Large intestine (tissue), 3 donors: Measurements from ENCODE around the gene EPS15. TPM values are rescaled to one million over a fixed set of nuclear protein-coding genes. Genes with fewer than 3 reads are reported as not detected.
"Not testable (repeated sequence)": the region's sequence is repeated elsewhere in the genome, so short reads cannot be mapped to it uniquely, and the experiment has no call there.

Source experiments
- DNase-seq, 2 donors: peaks; one replicate each; pipeline versions ENCODE4 v3.0.0 to v3.0.0-alpha.2; 2013
- H3K27ac ChIP-seq: one replicate; pipeline ENCODE4 v1.5.1; 2013; ENCODE audit warnings: low read length
- H3K27me3 ChIP-seq: 2 replicates; pipeline ENCODE4 v1.6.1; 2013; ENCODE audit warnings: low read length; ENCODE audit not compliant: control insufficient read depth, insufficient read depth
- H3K36me3 ChIP-seq: 2 replicates; pipeline ENCODE4 v1.6.1; 2013; ENCODE audit warnings: low read length; ENCODE audit not compliant: control insufficient read depth, insufficient read depth
- H3K4me1 ChIP-seq: one replicate; pipeline ENCODE4 v1.6.1; 2013; ENCODE audit warnings: low read length; ENCODE audit not compliant: control insufficient read depth, insufficient read depth
- H3K4me3 ChIP-seq: one replicate; pipeline ENCODE4 v1.5.1; 2013; ENCODE audit warnings: low read length
- H3K9me3 ChIP-seq: one replicate; pipeline ENCODE4 v1.6.1; 2013; ENCODE audit warnings: mild to moderate bottlenecking, low read depth, low read length, moderate library complexity; ENCODE audit not compliant: control insufficient read depth
- WGBS: methylation state at CpG from one replicate; pipeline ENCODE4 v1.1.5; 2013; ENCODE audit warnings: low lambda C conversion rate; ENCODE audit not compliant: insufficient coverage; 5-methylcytosine and 5-hydroxymethylcytosine counted together
- polyA plus RNA-seq: library from polyadenylated mRNA; unstranded; fragments of 120-200 nt; gene quantifications from one replicate; pipeline ENCODE4 v1.2.1, GENCODE V29; 2013

The EPS15 gene
- polyA plus RNA-seq, 1 donor, result 34.2 TPM

GRCh38 chr1:51543858-51544257, 24.8 kb upstream of the EPS15 start:
- 100% methylated on average over 1 of the region's 2 CpGs for WGBS
- Histone ChIP-seq H3K9me3 (no peaks in the 10 kb centered on the region), H3K27me3 (no peaks in the 10 kb centered on the region), H3K4me1 (peaks cover 3% of the 10 kb centered on the region), H3K36me3 (no peaks in the 10 kb centered on the region), H3K27ac (no peak overlapping the region), H3K4me3 (no peak overlapping the region)
- no peak for DNase-seq

DNA sequence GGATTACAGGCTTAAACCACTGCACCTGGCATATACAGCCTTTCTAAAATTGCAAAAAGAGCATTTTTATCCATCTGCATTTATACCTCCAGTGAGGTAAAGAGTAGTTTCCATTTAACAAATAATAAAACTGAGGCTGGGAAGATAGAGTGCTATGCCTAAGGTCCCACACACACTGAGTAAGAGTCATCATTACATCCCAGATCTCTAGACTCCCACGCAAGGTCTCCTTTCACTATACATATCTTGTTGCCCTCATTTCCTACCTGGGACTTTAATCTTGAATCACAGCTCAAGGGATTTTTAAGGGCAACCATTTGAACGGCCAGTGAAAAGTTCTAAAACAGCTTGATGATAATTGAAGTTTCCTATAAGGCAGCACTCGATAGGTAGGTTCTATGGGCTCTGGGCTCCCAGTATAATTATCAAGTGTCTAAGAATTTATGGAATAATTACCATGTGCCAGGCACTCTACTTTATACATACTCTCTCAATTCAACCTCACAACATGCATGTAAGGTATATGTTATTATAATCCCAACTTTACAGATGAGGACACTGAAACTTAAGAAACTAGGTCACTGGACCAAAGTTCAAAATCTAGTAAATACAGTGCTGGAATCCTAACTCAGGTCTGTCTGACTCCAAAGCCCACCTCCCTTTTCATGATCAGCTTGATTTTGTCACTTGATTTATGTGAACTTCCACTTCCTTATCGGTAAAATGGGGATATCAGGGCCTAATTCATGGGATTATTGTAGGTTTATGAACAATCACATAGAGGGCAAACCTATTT, 23.3 kb upstream of the EPS15 start:
- H3K9me3 ChIP-seq, result no peaks in the 10 kb centered on the region
- H3K27ac ChIP-seq, result no peak overlapping the region
- DNase-seq, result no peak
- H3K4me1 ChIP-seq, result peaks cover 3% of the 10 kb centered on the region
- H3K27me3 ChIP-seq, result no peaks in the 10 kb centered on the region
- WGBS, result no CpG with 5 or more reads among the region's 4 CpGs
- H3K36me3 ChIP-seq, result peaks cover 2% of the 10 kb centered on the region
- H3K4me3 ChIP-seq, result no peak overlapping the region

- Histone ChIP-seq H3K27ac (no peak overlapping the region), H3K27me3 (no peaks in the 10 kb centered on the region), H3K4me3 (no peak overlapping the region), H3K4me1 (peaks cover 3% of the 10 kb centered on the region), H3K9me3 (no peaks in the 10 kb centered on the region), H3K36me3 (peaks cover 2% of the 10 kb centered on the region)
- peak in 1 of 2 donors; percentile 53 for DNase-seq
- no CpG with 5 or more reads among the region's 2 CpGs for WGBS
Measured at GRCh38 chr1:51541313-51542050, 22.4 kb upstream of the EPS15 start.

DNA sequence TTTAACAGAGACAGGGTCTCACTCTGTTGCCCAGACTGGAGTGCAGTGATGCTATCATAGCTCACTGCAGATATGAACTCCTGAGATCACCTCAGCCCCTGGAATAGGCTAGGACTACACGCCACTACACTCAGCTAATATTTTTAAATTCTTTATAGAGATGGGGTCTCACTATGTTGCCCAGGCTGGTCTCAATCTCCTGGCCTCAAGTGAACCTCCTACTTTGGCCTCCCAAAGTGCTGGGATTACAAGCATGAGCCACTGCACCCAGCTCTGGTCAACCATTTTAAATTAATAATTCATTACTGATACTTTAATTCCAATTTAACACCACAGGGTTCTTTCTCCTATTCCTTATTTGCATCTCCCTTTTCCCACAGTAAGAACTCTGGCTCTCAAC, 18.5 kb upstream of the EPS15 start:
- no CpG with 5 or more reads among the region's 1 CpG for WGBS
- no peaks in the 10 kb centered on the region for H3K9me3 ChIP-seq
- H3K4me1 ChIP-seq, result peaks cover 3% of the 10 kb centered on the region
- H3K27ac ChIP-seq, result no peak overlapping the region
- no peak overlapping the region for H3K4me3 ChIP-seq
- H3K36me3 ChIP-seq, result peaks cover 2% of the 10 kb centered on the region
- no peaks in the 10 kb centered on the region for H3K27me3 ChIP-seq
- DNase-seq, result no peak

- 20% methylated on average over 1 of the region's 3 CpGs for WGBS
- no peaks in the 10 kb centered on the region for H3K9me3 ChIP-seq
- no peak overlapping the region for H3K4me3 ChIP-seq
- peaks cover 2% of the 10 kb centered on the region for H3K36me3 ChIP-seq
- no peaks in the 10 kb centered on the region for H3K4me1 ChIP-seq
- H3K27ac ChIP-seq, result no peak overlapping the region
- peak in 1 of 2 donors; percentile 46 for DNase-seq
- H3K27me3 ChIP-seq, result no peaks in the 10 kb centered on the region
Measured at GRCh38 chr1:51535006-51535592, 16.0 kb upstream of the EPS15 start.

DNA sequence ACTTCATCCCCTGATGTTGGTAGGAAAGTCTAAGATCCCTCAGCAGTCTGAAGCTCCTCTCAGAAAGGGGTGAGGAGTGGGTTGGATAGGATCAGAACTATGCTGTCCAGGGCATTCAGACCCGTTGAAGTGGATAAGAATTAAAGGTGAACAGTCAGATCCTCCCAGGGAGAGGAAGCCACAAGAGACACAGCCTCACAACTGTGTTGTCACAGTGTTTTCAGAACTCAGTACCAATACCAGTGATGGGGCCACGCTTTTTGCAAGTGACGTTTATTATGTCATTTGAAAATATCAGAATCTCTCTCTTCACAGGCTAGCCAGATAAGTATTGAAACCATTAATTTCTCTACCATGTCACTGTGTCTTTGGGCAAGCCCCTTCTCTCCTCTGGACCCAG, 15.4 kb upstream of the EPS15 start:
- H3K27me3 ChIP-seq, result no peaks in the 10 kb centered on the region
- no peak for DNase-seq
- H3K4me3 ChIP-seq, result no peak overlapping the region
- WGBS, result no CpG with 5 or more reads among the region's 3 CpGs
- peaks cover 2% of the 10 kb centered on the region for H3K36me3 ChIP-seq
- H3K4me1 ChIP-seq, result no peaks in the 10 kb centered on the region
- H3K9me3 ChIP-seq, result no peaks in the 10 kb centered on the region
- no peak overlapping the region for H3K27ac ChIP-seq

DNA sequence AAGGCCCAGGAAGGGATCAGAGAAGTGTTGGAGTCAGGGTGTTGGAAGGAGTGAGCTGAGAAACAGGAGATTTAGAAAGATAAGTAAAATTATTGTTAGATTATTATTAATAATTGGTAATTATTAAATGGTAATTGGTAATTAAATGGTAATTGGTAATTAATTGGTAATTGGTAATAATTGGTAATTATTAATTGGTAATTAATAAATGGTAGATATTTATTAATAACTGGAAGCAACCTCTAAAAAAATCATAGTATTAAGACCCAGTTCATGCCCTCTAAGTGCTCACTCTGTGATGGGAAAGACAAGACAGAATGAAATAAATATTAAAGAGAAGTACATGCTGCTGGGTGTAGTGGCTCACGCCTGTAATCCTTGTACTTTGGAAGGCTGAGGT, 13.8 kb upstream of the EPS15 start:
- Histone ChIP-seq H3K4me1 (no peaks in the 10 kb centered on the region), H3K4me3 (no peak overlapping the region), H3K9me3 (no peaks in the 10 kb centered on the region), H3K27me3 (no peaks in the 10 kb centered on the region), H3K36me3 (peaks cover 2% of the 10 kb centered on the region), H3K27ac (no peak overlapping the region)
- no peak for DNase-seq
- no CpG with 5 or more reads among the region's 1 CpG for WGBS

- H3K27me3 ChIP-seq, DNase-seq, H3K4me1 ChIP-seq, H3K9me3 ChIP-seq, H3K4me3 ChIP-seq, H3K36me3 ChIP-seq, H3K27ac ChIP-seq: not testable (repeated sequence)
- WGBS, result no CpG with 5 or more reads among the region's 4 CpGs
Measured at GRCh38 chr1:51530447-51530846, 11.4 kb upstream of the EPS15 start.

GRCh38 chr1:51527144-51527543, 8.1 kb upstream of the EPS15 start:
- DNase-seq, result no peak
- no peak overlapping the region for H3K27ac ChIP-seq
- no peaks in the 10 kb centered on the region for H3K36me3 ChIP-seq
- no peaks in the 10 kb centered on the region for H3K9me3 ChIP-seq
- no peaks in the 10 kb centered on the region for H3K4me1 ChIP-seq
- no peak overlapping the region for H3K4me3 ChIP-seq
- no peaks in the 10 kb centered on the region for H3K27me3 ChIP-seq

DNA sequence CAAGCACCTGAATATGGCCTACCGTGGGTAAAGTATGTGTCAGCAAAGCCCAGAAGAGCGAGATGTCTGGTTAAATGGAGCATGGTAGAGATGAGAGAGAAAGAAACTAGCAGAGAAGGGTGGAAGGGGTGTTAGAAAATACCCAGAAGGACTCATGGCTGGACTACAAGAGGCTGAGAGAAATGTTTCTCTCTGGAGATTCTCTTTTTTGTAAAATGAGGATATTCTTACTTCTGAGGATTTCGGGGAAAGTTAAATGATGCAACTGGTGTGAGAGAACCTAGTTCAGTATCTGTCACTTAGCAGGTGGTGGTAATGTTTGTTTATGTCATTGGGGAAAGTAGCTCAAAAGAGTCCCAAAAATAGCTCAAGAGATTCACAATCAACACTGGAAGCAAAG, 7.2 kb upstream of the EPS15 start:
- H3K4me3 ChIP-seq, result no peak overlapping the region
- DNase-seq, result no peak
- 100% methylated on average over 1 of the region's 3 CpGs for WGBS

More for the DNA sequence above, 7.2 kb upstream of the EPS15 start:
- no peaks in the 10 kb centered on the region for H3K9me3 ChIP-seq
- H3K36me3 ChIP-seq, result no peaks in the 10 kb centered on the region
- no peaks in the 10 kb centered on the region for H3K4me1 ChIP-seq
- H3K27me3 ChIP-seq, result no peaks in the 10 kb centered on the region
- H3K27ac ChIP-seq, result no peak overlapping the region
